Smooth muscle cell (in vitro differentiated cells): ENCODE data around the gene ANO2. TPM values are rescaled to one million over a fixed set of nuclear protein-coding genes. Genes with fewer than 3 reads are reported as not detected.

ENCODE experiments used
- DNase-seq: peaks from one replicate; lab custom pipeline; 2025; ENCODE audit not compliant: unreplicated experiment; lab: John Stamatoyannopoulos, UW
- H2AFZ ChIP-seq: fragments of 200-600 bp; sonication (generic); 2 replicates; pipeline ENCODE4 v1.6.0; 2016; ENCODE audit warnings: antibody characterized with exemption, low read depth, mild to moderate bottlenecking
- H3F3A ChIP-seq: fragments of 200-600 bp; sonication (generic); 2 replicates; pipeline ENCODE4 v1.6.0; 2017; ENCODE audit warnings: antibody characterized with exemption, low read depth
- H3K27ac ChIP-seq: fragments of 200-600 bp; sonication (generic); 2 replicates; pipeline ENCODE4 v1.5.1; 2016; ENCODE audit warnings: low read depth, mild to moderate bottlenecking
- H3K27me3 ChIP-seq: fragments of 200-600 bp; sonication (generic); 2 replicates; pipeline ENCODE4 v1.6.1; 2016; ENCODE audit warnings: low read depth, mild to moderate bottlenecking
- H3K36me3 ChIP-seq: fragments of 200-600 bp; sonication (generic); 2 replicates; pipeline ENCODE4 v1.5.1; 2016; ENCODE audit warnings: low read depth
- H3K4me1 ChIP-seq: fragments of 200-600 bp; sonication (generic); 2 replicates; pipeline ENCODE4 v1.5.1; 2016; ENCODE audit warnings: low read depth
- H3K4me2 ChIP-seq: fragments of 200-600 bp; sonication (generic); 2 replicates; pipeline ENCODE4 v1.6.0; 2016; ENCODE audit warnings: mild to moderate bottlenecking
- H3K4me3 ChIP-seq: fragments of 200-600 bp; sonication (generic); 2 replicates; pipeline ENCODE4 v1.5.1; 2016; ENCODE audit warnings: mild to moderate bottlenecking
- H3K79me2 ChIP-seq: fragments of 200-600 bp; sonication (generic); 2 replicates; pipeline ENCODE4 v1.6.0; 2016; ENCODE audit warnings: low read depth, mild to moderate bottlenecking
- H3K9ac ChIP-seq: fragments of 200-600 bp; sonication (generic); 2 replicates; pipeline ENCODE4 v1.6.0; 2016; ENCODE audit warnings: low read depth
- H3K9me3 ChIP-seq: fragments of 200-600 bp; sonication (generic); replicated peaks from 2 replicates; pipeline ENCODE4 v1.5.1; 2016; ENCODE audit warnings: low read depth
- H4K20me1 ChIP-seq: fragments of 200-600 bp; sonication (generic); 2 replicates; pipeline ENCODE4 v1.6.0; 2016; ENCODE audit warnings: low read depth
- WGBS: methylation state at CpG from one replicate; pipeline ENCODE4 v1.1.7; 2016; ENCODE audit warnings: low lambda C conversion rate; 5-methylcytosine and 5-hydroxymethylcytosine counted together
- polyA plus RNA-seq: library from polyadenylated mRNA; unstranded; fragments of >200 nt; fragmentation: Nextera tagmentation; extraction: Ambion mirVana; gene quantifications from 2 replicates; pipeline ENCODE4 v1.2.1, GENCODE V29; 2016
- total RNA-seq: library from RNA; depleted of rRNA; stranded (reverse); fragments of >200 nt; gene quantifications from 2 replicates; pipeline ENCODE4 v1.2.3, GENCODE V29; 2014
- TF ChIP-seq, protein P1 (sequence below): fragments of 200-600 bp; sonication (generic); IDR thresholded peaks from 2 replicates; pipeline ENCODE4 v1.5.1; 2017; ENCODE audit warnings: borderline replicate concordance, mild to moderate bottlenecking, antibody characterized with exemption; ENCODE audit not compliant: insufficient read depth, poor library complexity, severe bottlenecking

Gene ANO2
- total RNA-seq (0.18 TPM in 1 of 2 replicates, not detected in the other), polyA plus RNA-seq (not detected in 2 replicates)

- Histone ChIP-seq H3K4me1 (peaks cover 12% of the 10 kb centered on the region), H3K27ac (no peak within 1 kb of the TSS), H4K20me1 (no peaks in the 10 kb centered on the region), H3K9ac (no peak within 1 kb of the TSS), H3K79me2 (no peaks in the 10 kb centered on the region), H3K27me3 (peaks cover 55% of the 10 kb centered on the region), H3K36me3 (no peaks in the 10 kb centered on the region), H3F3A (no peaks in the 10 kb centered on the region), H3K4me3 (peak within 1 kb of the TSS; percentile 67), H3K9me3 (no peaks in the 10 kb centered on the region), H2AFZ (peak within 1 kb of the TSS; percentile 96), H3K4me2 (peak within 1 kb of the TSS; percentile 96)
- no peak for DNase-seq
- 3% methylated on average over 61 of the region's 66 CpGs for WGBS
- TF ChIP-seq, protein P1, sequence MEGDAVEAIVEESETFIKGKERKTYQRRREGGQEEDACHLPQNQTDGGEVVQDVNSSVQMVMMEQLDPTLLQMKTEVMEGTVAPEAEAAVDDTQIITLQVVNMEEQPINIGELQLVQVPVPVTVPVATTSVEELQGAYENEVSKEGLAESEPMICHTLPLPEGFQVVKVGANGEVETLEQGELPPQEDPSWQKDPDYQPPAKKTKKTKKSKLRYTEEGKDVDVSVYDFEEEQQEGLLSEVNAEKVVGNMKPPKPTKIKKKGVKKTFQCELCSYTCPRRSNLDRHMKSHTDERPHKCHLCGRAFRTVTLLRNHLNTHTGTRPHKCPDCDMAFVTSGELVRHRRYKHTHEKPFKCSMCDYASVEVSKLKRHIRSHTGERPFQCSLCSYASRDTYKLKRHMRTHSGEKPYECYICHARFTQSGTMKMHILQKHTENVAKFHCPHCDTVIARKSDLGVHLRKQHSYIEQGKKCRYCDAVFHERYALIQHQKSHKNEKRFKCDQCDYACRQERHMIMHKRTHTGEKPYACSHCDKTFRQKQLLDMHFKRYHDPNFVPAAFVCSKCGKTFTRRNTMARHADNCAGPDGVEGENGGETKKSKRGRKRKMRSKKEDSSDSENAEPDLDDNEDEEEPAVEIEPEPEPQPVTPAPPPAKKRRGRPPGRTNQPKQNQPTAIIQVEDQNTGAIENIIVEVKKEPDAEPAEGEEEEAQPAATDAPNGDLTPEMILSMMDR, result no peak
Observed at GRCh38 chr12:5945071-5946008, at the start of gene ANO2. ANO2 (minus strand) TSS chr12:5945259; CDS start chr12:5945217, 42 bp downstream.

DNA sequence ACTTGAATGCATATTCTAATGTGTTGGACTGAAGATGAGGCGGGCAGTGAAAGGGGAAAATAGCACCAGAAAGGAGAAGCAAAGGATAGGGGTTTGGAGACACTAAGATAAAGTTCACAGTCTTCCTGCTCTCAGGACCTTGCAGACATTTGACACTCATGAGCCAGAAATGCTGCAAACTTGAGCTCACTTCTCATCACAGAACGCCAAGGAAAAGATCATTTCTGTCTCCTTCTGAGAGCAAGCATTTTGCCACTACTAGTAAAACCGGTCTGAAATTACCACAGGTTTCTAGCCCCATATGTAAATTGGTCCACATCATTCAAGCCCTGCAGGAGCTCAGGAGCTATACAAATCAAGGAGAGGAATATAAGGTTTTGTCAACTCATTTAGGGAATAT, 44.6 kb upstream of the ANO2 start:
- Histone ChIP-seq H3K9me3 (no peaks in the 10 kb centered on the region), H2AFZ (no peak overlapping the region), H3K79me2 (no peaks in the 10 kb centered on the region), H4K20me1 (no peaks in the 10 kb centered on the region), H3K27me3 (no peaks in the 10 kb centered on the region), H3K9ac (no peak overlapping the region), H3K4me2 (no peak overlapping the region), H3F3A (no peaks in the 10 kb centered on the region), H3K4me3 (no peak overlapping the region), H3K27ac (no peak overlapping the region), H3K4me1 (no peaks in the 10 kb centered on the region), H3K36me3 (no peaks in the 10 kb centered on the region)
- 70% methylated on average over 3 of the region's 3 CpGs for WGBS
- TF ChIP-seq, protein P1, result no peak
- DNase-seq, result no peak

- H3K4me3 ChIP-seq, result no peak overlapping the region
Observed at GRCh38 chr12:5988659-5989116, 43.6 kb upstream of the ANO2 start.

More at GRCh38 chr12:5988659-5989116, 43.6 kb upstream of the ANO2 start:
- H2AFZ ChIP-seq, result no peak overlapping the region
- H3K27ac ChIP-seq, result no peak overlapping the region
- H3K79me2 ChIP-seq, result no peaks in the 10 kb centered on the region
- H3K4me2 ChIP-seq, result no peak overlapping the region
- no peaks in the 10 kb centered on the region for H4K20me1 ChIP-seq
- H3K9ac ChIP-seq, result no peak overlapping the region
- H3K9me3 ChIP-seq, result no peaks in the 10 kb centered on the region
- H3K36me3 ChIP-seq, result no peaks in the 10 kb centered on the region
- peak; percentile 32 for DNase-seq
- TF ChIP-seq, protein P1, result peak; percentile 98
- H3F3A ChIP-seq, result no peaks in the 10 kb centered on the region
- no peaks in the 10 kb centered on the region for H3K4me1 ChIP-seq
- WGBS, result 7% methylated on average over 10 of the region's 10 CpGs
- peaks cover 6% of the 10 kb centered on the region for H3K27me3 ChIP-seq
